GM18511 (cell line): ENCODE measurements around the gene LYPD6.

Source experiments
- ATAC-seq: cut with Tn5 transposase; IDR thresholded peaks from one replicate; pipeline ENCODE4 v1.9.1; 2021; ENCODE audit warnings: mild to moderate bottlenecking, moderate library complexity; ENCODE audit not compliant: unreplicated experiment

LYPD6 gene

DNA sequence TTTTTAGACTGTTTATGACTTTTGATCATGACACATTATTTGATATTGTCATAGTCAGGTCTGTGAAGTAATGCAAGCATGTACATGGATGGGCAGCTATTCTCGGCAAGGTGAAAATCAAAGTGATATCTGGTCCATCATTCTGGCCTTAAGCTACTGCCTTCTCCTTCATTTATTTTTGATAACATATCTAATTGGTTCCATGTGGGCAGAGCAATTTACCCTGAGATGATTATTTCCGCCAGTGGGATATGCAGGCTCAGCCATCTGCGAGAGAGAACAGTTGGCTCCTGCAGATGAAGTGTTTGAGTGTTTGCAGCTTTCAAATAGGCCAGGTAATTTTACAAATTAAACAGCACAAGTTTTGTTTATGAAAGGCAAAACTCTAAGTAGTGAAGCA is 116.4 kb downstream of the LYPD6 start:
- ATAC-seq: no peak

DNA sequence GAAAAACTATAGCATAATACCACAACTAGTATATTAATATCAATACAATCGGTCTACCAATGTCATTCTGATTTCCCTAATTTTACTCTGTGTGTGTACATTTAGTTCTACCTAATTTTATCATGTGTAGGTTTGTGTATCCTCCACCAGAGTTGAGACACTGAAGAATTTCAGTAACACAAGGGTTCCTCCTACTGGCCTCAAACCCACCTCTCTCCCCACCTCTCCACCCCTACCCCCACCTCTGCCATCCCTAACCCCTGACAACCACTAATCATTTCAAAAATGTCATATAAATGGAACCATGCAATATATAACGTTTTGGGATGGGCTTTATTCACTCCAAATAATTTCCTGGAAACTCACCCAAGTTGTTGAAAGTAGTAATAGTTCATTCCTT is 117.9 kb downstream of the LYPD6 start:
- no peak for ATAC-seq

DNA sequence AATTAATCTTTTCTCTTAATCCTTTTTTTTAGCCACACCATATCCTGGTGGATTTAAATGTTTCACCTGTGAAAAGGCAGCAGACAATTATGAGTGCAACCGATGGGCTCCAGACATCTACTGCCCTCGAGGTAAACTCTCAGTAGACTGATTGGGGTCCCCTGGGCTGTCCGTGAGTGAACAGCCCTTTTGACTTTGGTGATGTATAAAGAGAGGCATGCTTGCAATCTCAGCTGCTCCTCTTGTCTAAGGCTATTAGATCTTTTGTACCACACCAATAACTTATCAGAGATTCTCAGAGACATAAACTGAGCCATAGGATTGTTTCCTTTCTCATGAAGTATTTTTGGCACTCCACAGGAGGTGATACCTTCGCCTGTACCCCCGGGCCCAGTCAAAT is 118.6 kb downstream of the LYPD6 start:
- ATAC-seq: no peak

DNA sequence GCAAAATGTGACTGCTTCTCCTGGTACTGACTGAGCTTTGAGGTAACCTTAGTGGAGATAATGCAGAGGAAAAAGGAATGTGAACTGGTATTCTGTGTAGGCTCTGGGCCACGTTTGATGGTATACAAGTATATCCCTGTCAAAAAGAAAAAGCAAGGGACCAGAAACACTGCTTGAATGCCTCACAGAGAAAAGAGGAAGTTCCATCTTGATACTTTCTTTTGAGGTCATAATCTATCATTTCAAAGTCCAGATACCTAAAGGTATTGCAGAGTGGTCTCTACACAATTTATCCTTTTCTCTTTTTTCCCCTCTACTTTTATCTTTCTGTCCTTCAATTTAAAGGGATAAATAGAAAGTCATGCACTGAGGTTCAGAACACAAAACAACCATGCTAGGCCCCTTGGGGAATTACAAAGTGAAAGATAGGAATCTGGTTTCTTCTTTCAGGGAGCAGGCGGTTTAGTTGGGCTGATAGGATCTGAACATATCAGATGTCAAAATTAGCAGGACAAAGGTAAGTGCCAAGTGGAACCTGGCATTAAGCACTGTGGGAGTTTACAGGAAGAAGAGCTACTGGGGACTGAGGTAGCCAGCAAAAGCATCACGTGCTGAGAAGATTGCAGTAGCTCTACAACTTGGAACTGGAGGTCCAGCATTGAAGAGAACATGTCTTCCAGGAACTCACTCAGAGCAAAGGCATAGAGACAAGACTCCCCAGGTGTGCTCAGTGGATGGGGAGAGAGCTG is 121.2 kb downstream of the LYPD6 start:
- ATAC-seq: peak; percentile 79

DNA sequence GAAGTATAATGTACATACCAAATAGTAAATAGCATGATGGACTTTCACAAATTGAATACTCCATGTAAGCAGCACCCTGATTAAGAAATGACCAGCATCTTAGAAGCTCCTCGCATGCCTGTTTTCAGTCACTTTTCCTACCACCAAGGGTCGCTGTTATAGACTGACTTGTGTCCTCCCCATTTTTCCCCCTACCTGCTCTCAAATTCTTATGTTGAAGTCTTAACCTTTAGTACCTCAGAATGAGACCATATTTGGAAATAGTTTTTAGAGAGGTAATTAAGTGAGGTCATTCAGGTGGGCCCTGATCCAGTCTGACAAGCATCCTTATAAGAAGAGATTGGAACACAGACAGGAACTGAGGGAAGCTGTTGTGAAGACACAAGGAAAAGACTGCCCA is 125.9 kb downstream of the LYPD6 start:
- ATAC-seq: no peak

DNA sequence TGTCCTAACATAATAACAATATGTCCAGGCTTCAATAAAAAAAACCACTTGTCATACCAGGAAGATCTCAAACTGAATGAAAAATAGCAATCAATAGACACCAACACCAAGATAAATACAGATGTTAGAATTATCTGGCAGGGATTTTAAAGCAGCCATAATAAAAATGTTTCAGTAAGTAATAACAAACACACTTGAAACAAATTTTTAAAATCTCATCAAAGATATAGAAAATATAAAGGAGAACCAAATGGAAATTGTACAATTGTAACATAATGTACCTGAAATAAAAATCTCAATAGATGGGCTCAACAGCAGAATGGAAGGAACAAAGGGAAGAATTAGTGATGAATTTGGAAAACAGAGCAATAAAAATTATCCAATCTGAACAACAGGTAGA is 128.1 kb downstream of the LYPD6 start:
- no peak for ATAC-seq

DNA sequence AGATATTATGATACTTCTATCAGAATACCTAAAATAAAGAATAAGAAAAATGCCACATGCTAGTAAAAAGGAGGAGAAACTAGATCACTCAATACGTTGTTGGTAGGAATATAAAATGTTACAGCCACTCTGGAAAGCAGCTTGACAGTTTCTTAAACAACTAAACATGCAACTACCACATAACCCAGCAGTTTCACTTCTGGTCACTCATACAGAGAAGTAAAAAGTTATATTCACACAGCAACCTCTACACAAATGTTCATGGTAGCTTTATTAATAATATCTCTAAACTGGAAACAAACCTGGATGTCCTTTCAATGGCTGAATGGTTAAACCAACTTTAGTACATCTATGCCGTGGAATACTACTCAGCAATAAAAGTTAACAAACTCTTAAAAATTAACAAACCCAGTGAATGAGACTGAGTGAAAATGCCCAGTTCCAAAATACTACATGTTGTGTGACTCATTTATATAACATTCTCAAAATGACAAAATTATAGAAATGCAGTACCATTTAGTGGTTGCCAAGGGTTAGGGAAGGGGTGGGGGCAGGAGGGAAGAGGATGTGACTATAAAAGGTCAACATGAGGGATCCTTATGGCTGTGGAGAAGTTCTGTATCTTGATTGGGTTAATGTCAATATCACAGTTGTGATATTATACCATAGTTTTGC is 133.1 kb downstream of the LYPD6 start:
- peak; percentile 96 for ATAC-seq

DNA sequence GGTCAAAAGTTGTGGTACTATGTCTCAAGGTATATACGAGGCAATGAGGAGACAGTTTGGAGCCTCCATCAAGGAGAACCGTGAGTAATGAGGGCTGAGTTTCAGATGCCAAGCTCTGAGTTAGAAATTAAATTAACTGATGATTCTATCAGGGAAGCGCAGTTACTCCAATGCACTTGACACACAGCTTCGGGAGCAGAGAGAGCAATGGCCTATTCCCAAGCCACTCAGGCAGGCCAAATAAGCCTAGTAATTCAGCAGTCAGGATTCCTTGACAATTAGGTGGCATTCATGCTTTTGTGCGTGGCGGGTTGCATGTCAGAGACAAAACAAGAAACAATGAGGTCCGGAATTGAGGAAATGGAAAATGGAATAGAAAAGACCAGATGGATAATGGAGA is 134.0 kb downstream of the LYPD6 start:
- no peak for ATAC-seq

DNA sequence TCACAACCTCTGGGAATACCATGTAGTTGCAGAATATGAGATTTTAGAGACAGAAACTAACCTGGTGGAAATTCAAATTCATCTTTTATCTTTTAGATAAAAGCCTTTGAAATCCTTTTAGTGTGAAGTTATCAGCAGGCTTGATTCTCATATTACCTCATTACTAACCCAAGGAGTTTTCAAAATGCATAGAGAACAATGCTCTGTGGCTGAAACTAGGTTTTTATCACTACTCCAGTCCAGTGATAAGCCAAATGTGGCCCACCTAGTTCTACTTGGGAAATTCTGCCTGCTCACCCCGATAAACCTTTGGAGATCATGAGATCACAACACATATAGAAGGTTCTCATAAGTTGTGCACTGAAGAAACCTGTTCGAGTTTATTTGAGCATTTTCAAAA is 135.5 kb downstream of the LYPD6 start:
- no peak for ATAC-seq

DNA sequence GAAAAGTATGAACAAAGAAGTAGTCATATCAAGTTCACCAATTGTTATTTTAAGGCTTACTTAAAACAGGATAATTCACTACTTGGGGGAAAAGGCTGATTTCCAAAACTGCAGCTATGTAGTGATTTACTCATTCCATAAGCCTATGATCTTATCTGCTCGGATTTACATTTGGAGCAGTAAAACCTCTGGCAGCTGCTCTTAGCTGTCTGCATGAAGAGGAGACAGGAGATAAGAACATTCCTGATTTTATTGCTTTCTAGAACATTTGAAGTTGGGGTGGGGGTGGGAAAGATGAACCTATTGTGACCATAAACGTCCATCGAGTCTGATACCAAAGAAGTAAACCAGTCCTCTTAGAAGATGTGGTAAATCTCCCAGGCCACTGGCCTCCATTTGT is 136.2 kb downstream of the LYPD6 start:
- ATAC-seq: no peak

DNA sequence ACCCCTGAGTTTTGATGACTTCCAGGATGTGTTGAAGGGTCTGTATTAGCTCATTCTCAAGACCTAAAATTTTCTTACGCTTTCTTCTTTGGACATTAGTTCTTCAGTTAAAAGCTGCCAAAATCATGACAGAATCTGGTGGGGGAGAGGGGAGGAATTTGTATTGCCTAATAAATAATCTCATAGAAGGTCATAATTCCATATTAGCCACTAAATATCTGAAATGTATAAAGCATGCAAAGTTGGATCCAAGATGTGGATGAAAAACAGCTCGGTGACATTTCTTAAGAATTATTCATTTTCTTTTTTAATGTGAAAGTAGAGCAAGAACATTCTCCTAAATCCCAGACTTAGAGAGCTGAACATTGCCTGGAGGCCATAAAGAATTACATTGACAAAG is 137.0 kb downstream of the LYPD6 start:
- ATAC-seq: no peak

DNA sequence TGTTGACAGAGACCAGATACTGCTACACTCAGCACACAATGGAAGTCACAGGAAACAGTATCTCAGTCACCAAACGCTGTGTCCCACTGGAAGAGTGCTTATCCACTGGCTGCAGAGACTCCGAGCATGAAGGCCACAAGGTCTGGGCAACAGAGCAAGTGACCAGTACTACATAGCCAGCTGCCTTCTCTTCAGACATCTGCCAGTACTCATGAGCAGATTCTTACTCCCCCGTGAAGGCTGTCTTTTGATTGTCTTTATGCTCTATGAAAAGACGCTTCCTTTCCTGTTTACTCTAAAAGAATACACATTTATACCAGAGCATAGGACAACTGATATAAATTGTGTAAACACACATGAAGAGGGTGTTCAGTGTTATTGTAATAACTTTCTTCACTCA is 138.2 kb downstream of the LYPD6 start:
- ATAC-seq: no peak

DNA sequence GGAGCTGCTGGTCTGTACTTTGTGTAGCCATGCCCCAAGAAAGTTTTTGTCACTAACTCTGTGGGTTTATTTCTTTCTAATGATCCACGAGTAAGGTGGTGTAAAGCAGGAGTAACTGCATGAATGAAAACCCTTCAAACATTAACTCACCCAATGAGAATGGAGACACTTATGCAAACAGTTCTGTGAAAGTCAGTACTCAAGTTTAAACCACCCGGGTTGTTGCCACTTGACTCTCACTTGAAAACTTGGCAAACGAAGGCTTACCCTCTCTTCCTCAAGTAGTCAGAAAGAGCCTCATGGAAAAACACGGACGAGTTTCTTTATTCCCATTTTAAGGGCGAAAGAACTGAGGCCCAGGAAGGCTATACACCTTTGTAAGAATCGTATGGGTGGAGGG is 139.7 kb downstream of the LYPD6 start:
- ATAC-seq: no peak

DNA sequence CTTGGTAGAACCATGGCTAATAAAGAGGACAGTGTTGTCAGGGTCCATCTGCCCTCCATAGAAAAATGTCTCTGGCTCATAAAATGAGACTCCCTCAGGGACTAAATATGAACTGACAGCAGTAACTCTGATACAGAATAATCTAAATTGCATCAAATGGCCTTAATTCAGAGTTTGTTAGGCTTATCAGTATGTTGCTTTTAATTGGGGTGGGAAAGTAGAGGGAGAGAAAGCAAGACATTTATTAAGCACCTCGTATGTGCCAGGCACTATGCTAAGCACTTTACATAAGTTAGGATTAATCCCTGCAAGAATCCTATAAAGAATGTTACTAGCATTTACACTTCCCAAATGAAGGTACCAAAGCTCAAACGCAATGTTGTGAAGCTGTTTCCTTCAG is 142.0 kb downstream of the LYPD6 start:
- ATAC-seq: no peak

DNA sequence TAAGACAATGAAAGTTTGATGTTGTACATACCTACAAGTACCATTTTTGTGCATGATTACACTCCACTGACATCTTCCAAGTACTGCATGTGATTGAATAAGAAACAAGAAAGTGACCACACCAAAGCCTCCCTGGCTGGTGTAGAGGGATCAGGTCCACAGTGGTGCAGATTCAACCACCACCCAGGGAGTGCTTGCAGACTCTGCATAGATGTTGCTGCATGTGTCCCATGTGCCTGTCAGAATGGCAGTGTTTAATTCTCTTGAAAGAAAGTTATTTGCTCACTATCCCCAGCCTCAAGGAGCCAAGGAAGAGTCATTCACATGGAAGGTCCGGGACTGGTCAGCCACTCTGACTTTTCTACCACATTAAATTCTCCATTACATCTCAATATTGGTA is 142.7 kb downstream of the LYPD6 start:
- ATAC-seq: no peak

DNA sequence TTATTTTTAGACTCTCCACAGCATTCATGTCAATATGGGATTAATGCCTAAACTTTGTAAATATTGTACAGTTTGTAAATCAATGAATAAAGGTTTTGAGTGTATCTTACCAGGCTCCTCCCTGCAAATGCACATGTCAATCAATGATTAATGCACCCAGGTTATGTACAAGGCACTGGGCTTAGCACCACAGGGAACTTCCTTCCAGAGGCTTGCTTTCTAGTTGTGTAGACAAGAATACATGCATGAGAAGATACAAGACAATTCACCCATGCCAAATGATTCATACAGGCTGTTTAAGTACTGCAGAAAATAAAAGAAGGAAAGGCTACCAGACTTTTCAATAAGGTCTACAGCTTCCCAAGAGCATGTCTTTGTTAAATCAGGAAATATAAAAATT is 143.1 kb downstream of the LYPD6 start:
- no peak for ATAC-seq

DNA sequence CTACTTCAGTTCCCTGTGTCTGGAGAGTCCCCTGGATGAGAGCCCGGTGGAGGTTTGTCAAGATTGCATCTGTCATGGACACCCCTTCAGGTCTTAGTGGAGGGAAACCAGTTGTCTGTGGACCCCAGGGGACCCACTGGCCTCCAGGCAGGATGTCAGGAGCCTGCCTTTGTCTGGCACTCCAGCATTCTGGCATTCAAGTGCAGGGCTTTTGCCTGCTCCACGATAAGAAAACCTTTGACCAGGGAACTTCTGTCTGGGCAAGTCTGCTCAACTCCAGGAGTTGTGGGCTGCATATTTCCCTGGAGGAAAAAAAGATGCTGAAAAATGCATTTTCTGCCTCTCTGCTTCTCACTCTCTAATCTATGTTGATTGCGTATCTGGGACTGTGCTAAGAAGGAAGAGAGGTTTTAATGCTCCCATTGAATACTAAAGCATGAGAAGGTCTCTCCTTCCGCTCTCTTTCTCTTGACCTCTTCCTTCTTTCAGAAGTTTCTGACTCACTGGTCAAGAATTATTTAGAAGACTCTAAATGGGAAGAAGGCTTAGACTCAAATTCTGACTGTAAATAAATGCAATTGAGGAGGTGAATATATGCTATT is 152.7 kb downstream of the LYPD6 start:
- no peak for ATAC-seq

DNA sequence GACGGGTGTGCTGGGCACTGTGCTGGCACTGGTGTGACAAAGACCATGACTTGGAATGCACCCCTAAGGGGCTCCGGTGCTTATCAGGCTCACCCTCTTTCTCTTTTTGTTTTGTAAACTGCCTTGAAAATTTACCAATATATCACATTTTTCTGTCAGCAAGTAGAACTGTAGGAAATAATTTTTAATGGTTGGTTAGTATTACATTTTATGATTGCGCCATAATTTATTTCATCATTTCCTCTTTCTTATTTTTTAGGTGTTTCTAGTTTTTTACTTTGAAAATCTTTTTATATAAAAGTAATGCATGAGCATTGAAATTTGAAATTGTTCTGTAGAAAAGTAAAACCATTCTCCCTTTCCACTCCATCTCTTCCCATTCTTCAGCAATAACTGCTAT is 156.3 kb downstream of the LYPD6 start:
- no peak for ATAC-seq

DNA sequence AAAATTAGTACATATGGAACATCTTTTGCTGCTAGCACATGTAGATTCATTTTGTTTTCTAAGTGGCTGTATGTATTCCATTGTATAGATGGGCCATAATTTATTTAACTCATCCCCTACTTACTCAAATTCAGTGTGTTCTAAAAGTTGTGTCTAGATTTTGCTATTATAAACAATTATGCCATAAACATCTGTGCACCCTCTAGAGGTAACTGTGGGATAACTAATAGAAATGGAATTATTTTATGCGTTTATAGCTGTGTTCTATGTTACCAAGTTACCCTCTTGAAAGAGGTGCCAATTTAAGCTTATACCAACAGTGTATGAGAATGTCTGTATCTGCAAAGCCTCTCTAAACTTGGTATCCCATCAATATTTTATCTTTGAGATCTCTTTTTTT is 156.8 kb downstream of the LYPD6 start:
- ATAC-seq: no peak

DNA sequence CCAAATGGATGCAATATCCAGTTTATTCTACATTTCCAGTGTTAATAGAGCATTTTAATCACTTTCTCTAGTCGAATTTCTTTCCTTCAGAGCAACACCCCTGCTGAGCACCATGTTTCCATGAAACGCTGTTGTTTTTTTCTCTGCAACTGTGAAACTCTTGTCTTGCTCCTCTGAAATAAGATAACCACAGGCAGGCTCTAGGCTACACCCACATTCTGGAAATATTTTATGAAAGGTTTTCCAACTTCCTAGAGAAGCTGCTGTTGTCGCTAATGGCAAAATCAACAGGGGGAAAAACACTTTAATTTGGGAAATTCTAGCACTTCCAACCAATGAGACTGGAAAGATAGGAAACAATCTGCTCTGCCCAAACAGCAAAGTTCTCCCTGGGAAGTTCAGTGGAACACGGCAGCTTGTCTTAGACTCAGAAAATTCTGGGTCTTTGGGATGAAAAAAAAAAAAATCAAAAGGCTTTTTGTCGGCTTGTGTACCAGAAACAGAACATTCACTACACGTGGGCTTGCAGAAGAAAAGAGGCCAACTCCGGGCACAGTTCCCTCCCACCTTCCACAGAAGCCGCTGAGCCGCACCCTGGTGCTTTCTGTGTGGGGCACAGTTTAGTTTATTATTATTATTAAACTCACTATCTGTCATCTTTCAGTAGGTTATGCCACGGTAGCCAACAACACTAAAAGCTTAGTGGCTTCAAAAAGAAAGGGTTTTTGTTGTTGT is 158.5 kb downstream of the LYPD6 start:
- no peak for ATAC-seq

DNA sequence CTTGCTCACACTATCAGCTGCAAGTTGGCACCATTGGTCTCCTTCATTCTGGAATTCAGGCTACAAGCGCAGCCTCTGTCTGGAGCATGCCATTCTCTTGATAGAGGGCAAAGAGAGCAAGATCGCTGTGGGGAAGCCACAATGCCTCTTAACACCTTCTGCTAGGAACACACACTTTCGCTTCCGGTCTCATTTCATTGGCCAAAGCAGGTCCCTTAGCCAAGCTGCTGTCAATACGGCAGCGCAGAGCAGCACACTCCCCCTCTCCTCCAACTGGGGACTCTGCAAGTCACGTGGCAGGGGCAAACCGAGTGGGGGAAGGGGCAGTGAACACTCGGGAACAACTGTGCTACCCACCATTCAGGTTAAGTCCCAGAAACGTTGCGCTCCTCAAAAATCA is 159.1 kb downstream of the LYPD6 start:
- no peak for ATAC-seq

DNA sequence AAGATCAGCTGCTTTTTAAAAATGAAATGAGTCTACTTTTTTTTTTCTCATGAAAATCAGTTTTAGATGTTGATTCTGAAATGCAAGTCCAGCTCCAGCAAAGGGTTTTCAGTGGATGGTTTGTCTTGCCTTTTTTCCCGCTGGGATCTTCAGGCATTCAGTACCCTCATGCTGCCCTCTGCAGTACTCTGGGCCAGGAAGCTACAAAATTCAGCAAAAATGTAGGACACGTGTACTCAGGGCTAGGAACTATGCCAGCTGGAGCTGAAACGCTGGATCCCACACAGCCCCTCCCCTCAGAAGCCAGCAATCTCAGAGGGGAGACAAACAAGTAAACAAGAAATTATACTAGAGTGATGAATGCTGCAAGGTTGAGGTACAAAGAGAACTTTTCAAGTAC is 159.9 kb downstream of the LYPD6 start:
- ATAC-seq: no peak
